ENCODE measurements around the gene RGS9.

The RGS9 gene

GRCh38 chr17:65204001-65204400, 66.8 kb downstream of the RGS9 start:
- TF ChIP-seq, protein P1, sequence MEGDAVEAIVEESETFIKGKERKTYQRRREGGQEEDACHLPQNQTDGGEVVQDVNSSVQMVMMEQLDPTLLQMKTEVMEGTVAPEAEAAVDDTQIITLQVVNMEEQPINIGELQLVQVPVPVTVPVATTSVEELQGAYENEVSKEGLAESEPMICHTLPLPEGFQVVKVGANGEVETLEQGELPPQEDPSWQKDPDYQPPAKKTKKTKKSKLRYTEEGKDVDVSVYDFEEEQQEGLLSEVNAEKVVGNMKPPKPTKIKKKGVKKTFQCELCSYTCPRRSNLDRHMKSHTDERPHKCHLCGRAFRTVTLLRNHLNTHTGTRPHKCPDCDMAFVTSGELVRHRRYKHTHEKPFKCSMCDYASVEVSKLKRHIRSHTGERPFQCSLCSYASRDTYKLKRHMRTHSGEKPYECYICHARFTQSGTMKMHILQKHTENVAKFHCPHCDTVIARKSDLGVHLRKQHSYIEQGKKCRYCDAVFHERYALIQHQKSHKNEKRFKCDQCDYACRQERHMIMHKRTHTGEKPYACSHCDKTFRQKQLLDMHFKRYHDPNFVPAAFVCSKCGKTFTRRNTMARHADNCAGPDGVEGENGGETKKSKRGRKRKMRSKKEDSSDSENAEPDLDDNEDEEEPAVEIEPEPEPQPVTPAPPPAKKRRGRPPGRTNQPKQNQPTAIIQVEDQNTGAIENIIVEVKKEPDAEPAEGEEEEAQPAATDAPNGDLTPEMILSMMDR (IDR thresholded peaks at IDR 0.05), result no peak

DNA sequence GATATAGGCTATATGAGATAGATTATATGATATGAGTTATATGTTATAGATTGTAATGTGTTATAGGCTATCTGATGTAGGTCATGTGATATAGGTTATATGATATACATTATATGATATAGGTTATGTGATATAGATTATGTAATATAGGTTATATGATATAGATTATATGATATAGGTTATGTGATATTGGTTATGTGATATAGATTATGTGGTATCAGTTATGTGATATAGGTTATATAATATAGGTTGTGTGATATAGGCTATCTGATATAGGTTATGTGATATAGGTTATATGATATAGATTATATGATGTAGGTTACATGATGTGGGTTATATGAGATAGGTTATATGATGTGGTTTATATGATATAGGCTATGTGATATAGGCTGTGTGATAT, 68.5 kb downstream of the RGS9 start:
- TF ChIP-seq, protein P1 (IDR thresholded peaks at IDR 0.05), result no peak

- TF ChIP-seq, protein P1 (IDR thresholded peaks at IDR 0.05), result no peak
These were observed 71.5 kb downstream of the RGS9 start for GRCh38 chr17:65208717-65209116.

DNA sequence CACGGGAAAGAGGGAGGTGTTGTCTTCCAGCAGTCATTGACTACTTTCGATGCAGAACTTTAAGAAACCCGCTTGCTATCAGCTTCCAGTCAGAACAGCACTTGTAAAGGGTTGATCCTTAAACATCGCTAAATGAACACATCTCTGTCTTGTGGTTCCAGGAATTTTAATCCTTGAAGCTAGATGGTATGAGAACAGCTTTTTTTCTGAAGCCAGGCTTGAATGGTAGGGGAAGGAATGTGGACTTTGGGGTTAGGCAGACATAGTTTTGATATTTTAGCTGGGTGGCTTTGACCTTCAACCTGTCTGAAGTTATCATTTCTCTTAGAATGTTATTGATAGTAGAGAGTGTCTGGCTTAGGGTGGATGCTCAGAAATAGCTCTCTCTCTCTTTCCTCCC, 81.1 kb downstream of the RGS9 start:
- TF ChIP-seq, protein P1 (IDR thresholded peaks at IDR 0.05), result no peak

- TF ChIP-seq, protein P1 (IDR thresholded peaks at IDR 0.05), result peak; percentile 33
These were observed 82.0 kb downstream of the RGS9 start for GRCh38 chr17:65219124-65219523.

- TF ChIP-seq, protein P1 (IDR thresholded peaks at IDR 0.05), result no peak
These were observed 82.5 kb downstream of the RGS9 start for GRCh38 chr17:65219707-65220106.

- TF ChIP-seq, protein P1 (IDR thresholded peaks at IDR 0.05), result no peak
These were observed 83.6 kb downstream of the RGS9 start for GRCh38 chr17:65220732-65221131.

GRCh38 chr17:65222214-65222738, 85.1 kb downstream of the RGS9 start:
- TF ChIP-seq, protein P1 (IDR thresholded peaks at IDR 0.05), result no peak
